ENCODE data around the gene CEP83. TPM values are rescaled to one million over a fixed set of nuclear protein-coding genes. Genes with fewer than 3 reads are reported as not detected.

The CEP83 gene
- total RNA-seq, 1 donor from 2014 or later: 14.7 TPM

- DNase-seq (ENCODE audit: low read depth): no peak
Observed at GRCh38 chr12:94271351-94271750, 188.3 kb downstream of the CEP83 start.

- no peak for DNase-seq (ENCODE audit: low read depth)
Observed at GRCh38 chr12:94269316-94269999, 190.2 kb downstream of the CEP83 start.

- DNase-seq (ENCODE audit: low read depth): no peak
Observed at GRCh38 chr12:94267921-94268471, 191.7 kb downstream of the CEP83 start.

GRCh38 chr12:94267537-94267872, 192.2 kb downstream of the CEP83 start:
- DNase-seq (ENCODE audit: low read depth): no peak

DNA sequence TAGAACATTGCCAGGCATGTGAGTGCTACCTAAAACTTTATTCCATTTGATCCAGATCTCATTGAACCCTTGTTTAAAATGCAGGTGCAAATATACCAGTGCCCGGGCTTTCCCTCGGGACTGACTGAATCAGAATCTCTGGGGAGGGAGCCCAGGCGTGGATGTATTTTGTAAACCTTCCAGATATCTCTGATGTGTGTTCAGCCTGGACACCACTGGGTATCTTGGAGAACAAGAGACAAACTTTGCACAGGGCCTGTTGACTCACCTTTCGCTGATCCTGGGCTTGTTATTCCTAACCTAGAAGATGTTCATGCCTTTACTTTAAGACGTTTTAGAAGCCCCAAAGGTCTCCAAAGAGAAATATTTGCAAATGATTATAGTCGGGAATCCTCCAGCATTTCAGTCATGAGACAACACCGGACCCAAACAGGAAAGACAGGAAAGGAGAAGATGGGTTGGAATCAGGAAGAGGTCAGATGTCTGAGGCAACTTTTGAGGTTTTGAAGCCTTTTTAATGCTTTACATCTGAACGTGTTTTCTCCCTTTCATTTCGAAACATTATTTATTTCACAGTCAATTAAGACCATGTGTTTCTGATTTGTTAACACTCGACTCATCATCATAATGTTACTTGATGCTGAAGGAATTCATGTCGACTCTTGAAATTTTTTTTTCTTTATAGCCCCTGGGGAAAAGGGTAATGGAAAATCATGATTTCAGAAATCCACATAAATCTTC, 192.7 kb downstream of the CEP83 start:
- DNase-seq (ENCODE audit: low read depth): peak; percentile 54

DNA sequence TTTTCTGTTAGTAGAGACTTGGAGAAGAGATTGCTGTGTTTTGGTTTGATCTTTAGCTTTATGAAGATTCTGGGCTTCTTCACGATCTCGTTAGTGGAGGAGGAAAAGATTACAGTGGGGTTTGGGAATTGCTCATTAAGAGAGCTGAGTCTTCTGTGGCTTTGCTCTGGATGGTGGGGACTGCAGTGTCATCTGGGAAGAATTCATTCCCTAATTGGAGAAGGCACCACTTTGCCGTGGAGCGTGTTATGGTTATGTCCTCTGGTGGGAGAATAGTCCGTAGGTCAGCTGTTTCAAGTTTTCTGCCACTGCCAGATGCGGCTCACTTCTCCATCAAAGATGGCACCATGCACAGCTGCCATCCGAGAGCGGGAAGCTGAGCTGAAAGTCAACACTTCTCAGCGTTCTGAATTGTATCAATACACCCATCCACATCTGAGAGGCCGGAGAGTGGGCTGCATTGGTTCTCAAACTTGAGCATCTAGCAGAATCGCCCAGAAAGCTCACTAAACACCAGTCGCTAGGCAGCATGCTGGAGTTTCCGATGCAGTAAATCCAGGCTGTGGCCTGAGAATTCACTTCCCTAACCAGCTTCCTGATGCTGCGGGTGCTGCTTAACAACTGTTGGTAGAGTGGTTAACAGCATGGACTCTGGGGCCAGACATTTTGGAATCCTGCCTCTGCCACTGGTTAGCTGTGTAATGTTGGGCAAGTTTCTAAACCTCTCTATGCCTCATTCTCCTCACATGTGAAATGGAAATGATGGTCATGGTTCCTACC, 193.5 kb downstream of the CEP83 start:
- DNase-seq (ENCODE audit: low read depth): peak; percentile 17

DNA sequence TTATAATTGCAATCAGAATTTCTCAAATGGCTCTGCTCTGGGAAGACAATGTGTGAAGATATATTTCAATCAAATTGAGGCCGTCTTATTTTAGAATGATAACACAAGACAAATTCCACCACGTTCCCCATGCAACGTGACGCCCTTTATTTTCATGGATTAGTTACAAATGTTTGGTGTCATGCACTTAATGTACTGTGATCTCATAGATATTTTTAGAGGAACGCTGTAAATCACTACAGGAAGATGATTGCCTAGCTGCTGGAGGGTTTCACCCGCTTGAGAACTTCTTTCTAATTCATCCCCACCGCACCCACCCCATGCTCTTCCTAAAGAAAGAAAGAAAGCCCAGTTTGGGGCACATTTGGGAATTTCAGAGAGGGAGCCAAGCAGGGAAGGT, 194.1 kb downstream of the CEP83 start:
- DNase-seq (ENCODE audit: low read depth): peak; percentile 18

DNA sequence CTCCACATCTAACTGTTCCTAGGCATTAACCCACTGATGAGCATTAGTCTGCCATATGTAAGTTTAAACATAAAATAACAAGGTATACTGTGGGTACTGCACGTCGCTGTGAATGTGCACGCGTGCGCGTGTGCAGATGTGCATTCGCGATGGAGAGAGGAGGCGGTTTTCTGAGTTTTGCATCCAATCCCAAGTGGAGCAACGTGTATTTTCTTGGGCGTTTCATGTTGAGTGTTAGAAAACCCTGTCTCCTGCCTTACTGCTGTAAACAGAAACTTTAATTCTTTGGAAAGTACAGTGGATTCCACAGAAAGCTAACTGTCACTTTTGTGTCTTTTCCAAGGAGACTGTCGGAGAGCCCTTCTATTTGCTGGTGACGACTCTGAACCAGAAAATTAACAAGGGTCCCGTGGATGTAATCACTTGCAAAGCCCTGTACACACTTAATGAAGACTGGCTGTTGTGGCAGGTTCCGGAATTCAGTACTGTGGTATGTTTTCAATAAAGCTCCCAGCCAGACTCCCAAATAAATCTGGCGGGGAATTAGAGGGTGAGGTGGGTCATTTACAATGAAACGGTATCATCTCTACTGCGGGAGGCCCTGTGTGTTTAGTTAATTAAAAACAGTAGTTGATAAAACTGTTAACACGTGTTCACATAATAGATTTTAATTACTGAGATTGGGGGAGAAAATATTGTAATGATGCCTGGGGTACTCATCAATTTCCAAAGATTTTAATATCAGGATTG, 194.8 kb downstream of the CEP83 start:
- no peak for DNase-seq (ENCODE audit: low read depth)

DNA sequence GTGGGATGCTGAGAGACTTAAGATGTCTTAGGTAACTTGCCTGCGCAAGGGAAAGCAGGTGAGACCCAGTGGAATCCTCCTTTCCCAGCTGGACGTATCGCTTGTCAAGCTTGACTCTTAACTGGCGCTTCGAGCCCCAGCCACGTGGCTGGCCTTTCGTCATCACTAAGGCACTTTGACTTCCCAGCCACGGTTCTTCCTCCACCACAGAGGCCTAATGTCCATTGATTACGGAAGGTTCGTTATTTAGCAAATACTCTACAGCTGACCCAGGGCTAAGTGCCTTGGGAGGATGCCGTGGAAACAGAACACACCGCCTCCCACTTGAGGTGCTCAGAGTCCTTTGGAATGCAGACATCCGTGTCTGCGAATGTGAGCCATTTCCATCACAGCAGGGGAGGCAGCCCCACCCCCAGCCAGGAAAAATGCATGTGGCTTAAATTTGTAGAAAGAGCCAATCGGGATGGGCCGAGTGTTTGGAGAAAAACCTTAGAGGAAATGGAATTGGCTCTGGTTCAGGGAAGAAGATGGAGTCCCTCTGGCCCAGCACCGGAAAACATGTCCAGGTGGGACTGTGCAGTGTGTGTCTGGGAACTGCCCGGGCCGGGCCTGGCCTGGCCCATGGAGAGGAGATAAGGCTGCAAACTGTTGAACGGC, 195.6 kb downstream of the CEP83 start:
- DNase-seq (ENCODE audit: low read depth): no peak

DNA sequence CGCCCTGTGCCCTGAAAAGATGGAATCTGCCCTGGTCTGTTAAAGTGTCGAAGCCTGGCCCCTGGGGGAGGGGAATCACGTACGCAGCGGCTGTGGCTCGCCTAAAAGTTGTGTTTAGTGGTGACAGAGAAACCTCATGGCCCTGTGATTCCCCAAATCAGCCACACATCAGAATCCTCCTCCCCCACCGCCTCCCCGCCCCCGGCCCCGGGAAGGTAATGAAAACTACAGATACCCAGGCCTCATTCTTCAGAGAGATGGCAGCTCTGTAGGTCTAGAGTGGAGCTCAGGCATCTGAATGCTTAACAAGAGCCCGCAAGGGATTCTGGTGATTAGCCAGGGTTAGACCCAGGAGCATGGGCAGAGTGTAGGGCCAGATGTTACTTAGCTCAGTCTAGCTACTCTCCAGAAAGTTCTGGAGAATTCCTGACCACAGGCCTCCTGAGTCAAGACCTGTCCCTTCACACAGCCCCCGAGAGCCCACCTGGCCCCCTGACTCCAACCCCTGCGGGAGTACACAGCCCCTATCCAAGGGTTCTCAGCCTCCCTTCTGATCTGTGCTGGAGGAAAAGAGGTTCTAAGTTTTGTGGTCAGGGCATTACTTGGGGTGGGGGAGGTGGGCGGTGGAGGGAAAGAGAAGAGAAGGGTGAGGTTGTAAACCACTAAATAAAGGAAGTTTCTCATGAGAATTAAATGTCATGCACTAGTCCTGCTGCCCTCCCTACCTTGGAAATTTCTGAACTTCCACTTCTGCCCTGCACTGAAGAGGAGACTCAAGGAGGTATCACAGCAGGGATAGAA, 196.5 kb downstream of the CEP83 start:
- DNase-seq (ENCODE audit: low read depth): no peak

GRCh38 chr12:94262228-94263010, 197.2 kb downstream of the CEP83 start:
- DNase-seq (ENCODE audit: low read depth): peak; percentile 89

- DNase-seq (ENCODE audit: low read depth): no peak
Observed at GRCh38 chr12:94261786-94262185, 197.9 kb downstream of the CEP83 start.

GRCh38 chr12:94261119-94261518, 198.5 kb downstream of the CEP83 start:
- no peak for DNase-seq (ENCODE audit: low read depth)

DNA sequence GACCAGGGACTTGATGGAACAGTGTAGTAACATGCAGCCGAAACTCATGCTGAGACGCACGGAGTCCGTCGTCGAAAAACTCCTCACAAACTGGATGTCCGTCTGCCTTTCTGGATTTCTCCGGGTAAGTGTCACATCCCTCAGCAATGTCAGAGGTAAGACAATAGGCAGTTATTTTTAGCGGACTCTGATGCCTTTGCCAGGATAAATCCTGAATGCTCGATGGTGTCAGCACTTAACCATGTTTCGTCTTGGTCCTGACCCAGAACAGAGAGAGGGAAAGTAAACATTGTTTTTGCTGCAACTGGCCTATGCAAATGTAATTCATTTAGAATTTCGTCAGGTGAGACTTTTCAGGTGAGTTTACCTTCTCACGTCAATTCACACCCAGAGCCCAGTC, 198.9 kb downstream of the CEP83 start:
- DNase-seq (ENCODE audit: low read depth): peak; percentile 23

GRCh38 chr12:94260017-94260416, 199.7 kb downstream of the CEP83 start:
- no peak for DNase-seq (ENCODE audit: low read depth)

DNA sequence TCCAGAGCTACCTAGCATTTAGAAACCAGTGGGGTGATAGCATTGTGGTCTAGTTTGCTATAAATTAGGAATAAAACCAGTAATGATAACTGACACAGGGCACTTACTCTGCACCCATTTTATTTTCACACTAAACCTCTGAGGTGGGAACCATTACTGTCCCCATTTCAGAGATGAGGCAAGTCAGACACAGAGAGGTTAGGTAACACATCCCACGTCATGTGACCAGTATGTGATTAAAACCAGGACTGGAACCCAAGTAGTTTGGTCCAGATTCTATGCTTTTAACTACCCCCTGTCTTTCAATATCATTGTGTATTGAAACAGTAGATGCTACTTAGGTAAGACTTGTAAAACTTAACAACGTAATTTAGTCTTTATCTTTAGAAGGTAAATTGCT, 201.1 kb downstream of the CEP83 start:
- no peak for DNase-seq (ENCODE audit: low read depth)
